ENCODE data around the gene KIF12.
A peak's percentile ranks its signal among the peaks of the same experiment; 100 is the strongest.
"Not testable (repeated sequence)": the region's sequence is repeated elsewhere in the genome, so short reads cannot be mapped to it uniquely, and the experiment has no call there.

KIF12 gene

GRCh38 chr9:114084282-114085073 lies 14.6 kb downstream of the KIF12 start:
- DNase-seq (ENCODE audit: low read depth in 2 of 2), result no peak

DNA sequence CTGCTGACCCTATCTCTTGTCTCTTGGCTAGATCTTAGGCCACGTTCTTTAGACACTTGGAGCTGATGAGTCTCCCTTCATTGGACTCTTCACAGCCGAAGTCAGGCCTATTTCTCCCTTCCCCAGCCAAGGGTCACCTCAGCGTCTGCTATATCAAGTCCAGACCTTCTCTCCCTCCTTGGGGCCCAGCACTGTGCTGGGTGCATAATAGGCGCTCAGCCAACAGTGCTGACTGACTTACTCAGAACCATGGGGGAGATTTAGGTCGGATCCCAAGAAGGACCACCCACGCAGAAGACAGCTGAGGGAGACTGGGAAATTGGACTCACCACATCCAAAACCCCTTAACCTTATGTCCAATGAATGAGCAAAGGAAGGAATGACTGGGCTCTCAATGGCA lies 15.4 kb downstream of the KIF12 start:
- no peak for DNase-seq (ENCODE audit: low read depth in 2 of 2)

- not testable (repeated sequence) for DNase-seq (ENCODE audit: low read depth in 2 of 2)
Observed at GRCh38 chr9:114082763-114083412, 16.2 kb downstream of the KIF12 start.

DNA sequence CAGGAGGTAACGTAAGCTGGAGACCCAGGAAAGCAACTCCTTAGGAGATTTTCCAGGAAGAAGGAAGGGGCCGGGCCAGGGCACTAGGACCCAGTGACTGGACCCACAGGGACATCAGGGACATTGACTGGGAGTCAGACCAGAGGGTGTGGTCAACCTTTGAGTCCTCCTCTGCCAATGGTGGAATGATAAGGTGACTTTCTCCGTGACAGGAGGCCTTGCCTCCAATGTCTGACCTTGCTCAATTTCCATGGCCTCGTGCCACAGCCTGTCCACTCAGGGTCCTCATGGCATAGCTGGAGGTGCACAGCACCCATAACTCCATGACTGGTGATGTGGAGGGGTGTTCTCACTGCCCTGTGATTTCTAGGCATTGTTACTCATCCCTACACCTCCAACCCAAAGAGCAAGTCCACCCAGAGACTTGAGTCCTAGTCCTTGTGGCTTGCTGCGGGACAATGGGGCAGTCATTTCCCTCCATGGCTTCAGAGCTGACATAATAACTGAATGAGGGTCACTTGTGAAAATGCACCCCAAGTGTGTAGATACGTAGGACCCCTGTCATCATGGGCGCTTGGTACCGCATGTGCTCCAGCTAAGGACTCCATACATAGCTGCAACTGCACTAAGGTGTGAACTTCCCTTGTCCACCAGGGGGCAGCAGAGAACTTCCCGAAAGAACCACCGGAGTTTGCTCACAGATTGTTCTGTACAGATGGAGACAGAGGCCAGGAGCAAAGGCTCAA lies 16.9 kb downstream of the KIF12 start:
- peak; percentile 67 to 72 for DNase-seq (ENCODE audit: low read depth in 2 of 2)

- DNase-seq (ENCODE audit: low read depth in 2 of 2), result no peak
Observed at GRCh38 chr9:114081441-114082016, 17.6 kb downstream of the KIF12 start.

- DNase-seq (ENCODE audit: low read depth in 2 of 2), result no peak
Observed at GRCh38 chr9:114080773-114081440, 18.2 kb downstream of the KIF12 start.

- no peak for DNase-seq (ENCODE audit: low read depth in 2 of 2)
Observed at GRCh38 chr9:114080195-114080772, 18.8 kb downstream of the KIF12 start.

GRCh38 chr9:114078781-114079156 lies 20.3 kb downstream of the KIF12 start:
- DNase-seq (ENCODE audit: low read depth in 2 of 2), result no peak

DNA sequence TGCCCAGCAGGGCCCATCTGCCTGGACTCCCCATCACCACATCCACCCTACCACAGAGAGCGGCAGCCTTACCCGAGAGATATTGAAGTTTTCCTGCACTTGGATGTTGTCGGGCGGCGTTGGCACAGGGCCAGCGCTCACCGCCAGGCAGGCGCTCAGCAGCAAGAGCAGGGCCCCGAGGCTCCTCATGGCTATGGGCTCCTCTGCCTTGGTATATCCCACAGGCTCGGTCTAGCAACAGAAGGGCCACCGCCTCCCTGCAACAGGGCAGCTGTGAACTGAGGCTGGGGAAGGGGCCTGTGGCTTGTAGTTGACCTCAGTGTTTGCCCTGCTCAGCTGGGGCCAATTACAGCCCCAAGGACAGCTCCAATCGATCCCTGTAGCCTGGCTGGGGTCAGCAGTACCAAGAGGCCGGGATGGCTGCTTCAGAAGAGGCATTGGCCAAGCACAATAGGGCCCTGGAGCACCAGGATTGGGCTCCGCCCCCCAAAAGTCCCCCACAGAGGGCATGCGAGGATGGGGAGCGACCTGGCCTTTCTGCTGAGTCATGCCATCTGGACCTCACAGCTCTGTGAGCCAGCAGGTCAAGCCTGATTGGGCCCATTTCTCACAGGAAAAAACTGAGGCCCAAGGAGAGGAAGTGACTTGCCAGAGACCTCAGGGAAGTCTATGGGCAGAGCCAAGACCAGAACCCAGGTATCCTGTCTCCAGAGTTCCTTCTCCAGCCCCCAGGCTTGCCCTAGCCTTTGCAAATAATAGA lies 20.9 kb downstream of the KIF12 start, which contains the start of gene AMBP:
TSS of gene AMBP (minus strand) at position 280 of the 760 bp plus-strand sequence. CDS start at position 189, 91 bp downstream.
- DNase-seq (ENCODE audit: low read depth in 2 of 2), result no peak

- no peak for DNase-seq (ENCODE audit: low read depth in 2 of 2)
Observed at GRCh38 chr9:114077162-114077837, 21.8 kb downstream of the KIF12 start.

- DNase-seq (ENCODE audit: low read depth in 2 of 2), result no peak
Observed at GRCh38 chr9:114076237-114077161, 22.6 kb downstream of the KIF12 start.

- no peak for DNase-seq (ENCODE audit: low read depth in 2 of 2)
Observed at GRCh38 chr9:114075602-114076001, 23.5 kb downstream of the KIF12 start.

DNA sequence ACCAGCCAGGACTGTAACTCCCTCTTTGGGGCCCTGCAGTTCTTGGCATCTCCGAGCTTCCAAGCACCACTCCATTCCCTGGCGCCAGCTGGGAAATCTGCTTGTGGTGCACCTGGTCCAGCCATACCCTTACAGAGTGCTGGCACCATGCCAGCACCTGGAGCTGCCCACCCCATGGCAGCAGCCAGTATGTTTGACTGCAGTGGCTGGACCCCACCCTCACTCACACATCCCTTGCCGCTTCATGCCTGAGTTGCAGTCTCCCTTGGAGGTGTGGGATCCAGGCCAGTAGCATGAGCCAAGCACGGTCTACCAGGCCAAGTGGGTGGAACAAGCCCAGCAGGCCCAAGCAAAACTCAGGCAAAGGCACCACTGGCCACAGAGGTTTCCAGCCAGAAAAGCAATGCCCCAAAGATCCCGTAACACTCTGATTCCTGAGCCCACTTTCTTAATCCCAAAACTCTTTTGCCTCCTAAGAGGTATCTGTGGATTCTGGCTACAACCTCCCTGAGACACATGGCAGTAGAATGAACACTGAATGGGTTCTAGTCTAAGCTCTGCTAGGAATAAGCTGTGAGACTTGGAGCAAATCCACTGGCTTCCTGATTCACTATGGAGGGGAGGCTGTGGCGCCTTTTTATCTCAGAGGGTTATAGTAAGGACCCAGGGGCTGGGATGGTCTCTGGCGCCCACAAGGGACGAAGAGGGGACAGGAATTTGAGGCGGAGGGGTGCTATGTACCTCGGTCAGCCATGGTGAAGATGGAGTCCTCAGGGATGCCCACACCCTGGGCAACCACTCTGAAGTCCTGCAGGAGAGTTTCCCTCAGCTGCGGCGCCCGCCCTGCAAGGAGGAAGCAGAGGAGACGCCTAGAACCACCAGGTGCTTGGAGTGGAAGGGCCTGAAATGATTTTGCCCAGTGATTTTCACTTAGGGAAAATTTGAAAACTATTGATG lies 26.6 kb downstream of the KIF12 start:
- DNase-seq (ENCODE audit: low read depth in 2 of 2), result no peak

- no peak for DNase-seq (ENCODE audit: low read depth in 2 of 2)
Observed at GRCh38 chr9:114071197-114071795, 27.8 kb downstream of the KIF12 start.

GRCh38 chr9:114070188-114071103 lies 28.6 kb downstream of the KIF12 start:
- DNase-seq (ENCODE audit: low read depth in 2 of 2), result no peak

Measured in stimulated activated CD8-positive, alpha-beta memory T cell treated with anti-CD3 and anti-CD28 coated beads, Interleukin-2, amount 100 ng/mL, for 48 hours (primary cell).